GM12878 (cell line): ENCODE data around the gene CYP1B1. TPM values are rescaled to one million over a fixed set of nuclear protein-coding genes. Genes with fewer than 3 reads are reported as not detected.

ENCODE experiments used
- BRCA1 ChIP-seq: IDR thresholded peaks from 2 replicates; pipeline ENCODE4 v1.6.1; 2011; ENCODE audit warnings: low read depth, low read length, improper control_type of control experiment
- CHD1 ChIP-seq: IDR thresholded peaks from 2 replicates; pipeline ENCODE4 v1.6.1; 2012; ENCODE audit warnings: low read depth, low read length, improper control_type of control experiment
- E2F8 ChIP-seq: fragments of 450-650 bp; IDR thresholded peaks from 2 replicates; pipeline ENCODE4 v1.6.1; 2018; ENCODE audit warnings: mild to moderate bottlenecking, low read depth, moderate library complexity; ENCODE audit not compliant: partially characterized antibody
- EGR1 ChIP-seq, 2 experiments: IDR thresholded peaks; 1 replicate in 1 of 2; 2 replicates in 1 of 2; pipeline ENCODE4 v1.6.1; 2011 to 2012; ENCODE audit warnings: low read depth in 2 of 2, low read length in 2 of 2, borderline replicate concordance in 1 of 2, mild to moderate bottlenecking in 1 of 2, moderate library complexity in 1 of 2
- KDM1A ChIP-seq: fragments of 200-600 bp; sonication (generic); IDR thresholded peaks from 2 replicates; pipeline ENCODE4 v1.6.1; 2016; ENCODE audit warnings: borderline replicate concordance
- LARP7 ChIP-seq: fragments of 450-650 bp; IDR thresholded peaks from 2 replicates; pipeline ENCODE4 v1.6.1; 2017; ENCODE audit warnings: mild to moderate bottlenecking
- MLLT1 ChIP-seq: fragments of 450-650 bp; IDR thresholded peaks from 2 replicates; pipeline ENCODE4 v1.6.1; 2016; ENCODE audit warnings: mild to moderate bottlenecking
- NFXL1 ChIP-seq: fragments of 450-650 bp; IDR thresholded peaks from 2 replicates; pipeline ENCODE4 v1.6.1; 2017; ENCODE audit warnings: antibody characterized with exemption, mild to moderate bottlenecking, borderline replicate concordance
- RFX5 ChIP-seq: IDR thresholded peaks from 2 replicates; pipeline ENCODE4 v1.6.1; 2011; ENCODE audit warnings: low read depth, low read length, improper control_type of control experiment
- SMAD5 ChIP-seq: IDR thresholded peaks from 2 replicates; pipeline ENCODE4 v1.6.1; 2016; ENCODE audit warnings: antibody characterized with exemption, low read depth
- ZBTB11 ChIP-seq: fragments of 450-650 bp; formaldehyde crosslinking; IDR thresholded peaks from 2 replicates; pipeline ENCODE4 v1.5.0; 2022; ENCODE audit warnings: mild to moderate bottlenecking, missing genetic modification characterization
- ZBTB33 ChIP-seq: fragments of 450-650 bp; IDR thresholded peaks from 2 replicates; pipeline ENCODE4 v1.6.1; 2017; ENCODE audit warnings: mild to moderate bottlenecking
- ZBTB4 ChIP-seq: fragments of 450-650 bp; formaldehyde crosslinking; IDR thresholded peaks from 2 replicates; pipeline ENCODE4 v1.4.0; 2022; ENCODE audit warnings: mild to moderate bottlenecking, moderate library complexity
- ZNF217 ChIP-seq: fragments of 450-650 bp; IDR thresholded peaks from 2 replicates; pipeline ENCODE4 v1.6.1; 2017; ENCODE audit warnings: antibody characterized with exemption, mild to moderate bottlenecking
- ZNF24 ChIP-seq: fragments of 450-650 bp; IDR thresholded peaks from 2 replicates; pipeline ENCODE4 v1.6.1; 2017; ENCODE audit warnings: antibody characterized with exemption, mild to moderate bottlenecking
- polyA plus RNA-seq, 11 experiments: library from polyadenylated mRNA; depleted of rRNA in 4 of 11; unstranded in 6 of 11; stranded (reverse) in 5 of 11; fragments of >200 nt; fragmentation: Nextera tagmentation in 4 of 11; fragmentation: Illumina TruSeq in 1 of 11; extraction: Ambion mirVana in 4 of 11; extraction: Trizol in 1 of 11; gene quantifications; 1 replicate in 1 of 11; 2 replicates in 10 of 11; pipeline versions ENCODE4 v1.2.1 to v1.2.3, GENCODE V29; 2011 to 2016; ENCODE audit warnings: inconsistent platforms in 2 of 11, missing spikeins in 2 of 11, low read depth in 1 of 11
- total RNA-seq, 4 experiments: library from RNA; depleted of rRNA in 3 of 4; stranded (reverse); fragments of >200 nt in 3 of 4; fragmentation: Illumina TruSeq in 1 of 4; extraction: Trizol in 1 of 4; gene quantifications; 2 replicates each; pipeline versions ENCODE4 v1.2.1 to v1.2.3, GENCODE V29; 2013 to 2021

Gene CYP1B1
- total and polyA plus RNA-seq, 10 of the 15 experiments (the other 5 are each of a cell fraction or from before 2014, with no cell fraction given) = 0.35 to 29.7 (median 3.4) TPM

GRCh38 chr2:38037757-38038621 is 38.0 kb downstream of the CYP1B1 start (continued):
- TF ChIP-seq ZBTB4 (CRISPR knock-in tag) = no peak
- no peak for TF ChIP-seq RFX5
- TF ChIP-seq KDM1A = no peak
- TF ChIP-seq MLLT1 = peak; percentile 75
- TF ChIP-seq CHD1 = no peak
- no peak for TF ChIP-seq SMAD5
- TF ChIP-seq ZNF24 = no peak
- peak in 1 of 2 experiments; percentile 30; a peak in 2 of 3 replicates for TF ChIP-seq EGR1 (IDR thresholded peaks at IDR 0.05; ENCODE audit: borderline replicate concordance in 1 of 2, low read depth in 2 of 2, low read length in 2 of 2)
- TF ChIP-seq ZBTB33 = no peak
- TF ChIP-seq NFXL1 = no peak
- no peak for TF ChIP-seq E2F8
- no peak for TF ChIP-seq ZBTB11 (CRISPR knock-in tag)
- TF ChIP-seq ZNF217 = peak; percentile 84
- peak; percentile 30; the same call in 1 of the 2 replicates for TF ChIP-seq LARP7
- TF ChIP-seq BRCA1 = no peak
